Progenitor cell of endocrine pancreas (in vitro differentiated cells): ENCODE measurements around the gene USE1. TPM values are rescaled to one million over a fixed set of nuclear protein-coding genes. Genes with fewer than 3 reads are reported as not detected.

ENCODE experiments used
- DNase-seq: peaks from one replicate; pipeline ENCODE4 v3.0.0; 2021; ENCODE audit warnings: low spot score; ENCODE audit not compliant: unreplicated experiment
- H3K27ac Mint-ChIP-seq: 2 replicates; pipeline ENCODE4 v1.8.0; 2021; ENCODE audit warnings: mild to moderate bottlenecking, moderate library complexity, mixed read lengths
- H3K27me3 Mint-ChIP-seq: 2 replicates; pipeline ENCODE4 v1.8.0; 2021; ENCODE audit warnings: mixed read lengths
- H3K36me3 Mint-ChIP-seq: 2 replicates; pipeline ENCODE4 v1.8.0; 2022; ENCODE audit warnings: mixed read lengths; ENCODE audit not compliant: insufficient read depth
- H3K4me1 Mint-ChIP-seq: 2 replicates; pipeline ENCODE4 v1.8.0; 2021; ENCODE audit warnings: low read depth, mixed read lengths
- H3K4me3 Mint-ChIP-seq: 2 replicates; pipeline ENCODE4 v1.8.0; 2021; ENCODE audit warnings: low read depth, mild to moderate bottlenecking, moderate library complexity, mixed read lengths
- H3K9me3 Mint-ChIP-seq: 2 replicates; pipeline ENCODE4 v1.8.0; 2021; ENCODE audit warnings: low read depth, mixed read lengths
- CTCF ChIP-seq: fragments of 200-600 bp; sonication (generic); IDR thresholded peaks from one replicate; pipeline ENCODE4 v1.5.0; 2021; ENCODE audit warnings: antibody characterized with exemption, mild to moderate bottlenecking; ENCODE audit not compliant: unreplicated experiment
- total RNA-seq: library from RNA; stranded (reverse); gene quantifications from 2 replicates; pipeline ENCODE4 v1.2.1, GENCODE V29; 2021

The USE1 gene
- total RNA-seq, 1 donor from 2014 or later, result 27.2 TPM

- H3K27ac Mint-ChIP-seq, result peak overlapping the region; percentile 99
Measured at GRCh38 chr19:17243211-17243829, 28.2 kb downstream of the USE1 start.

GRCh38 chr19:17243830-17244617 lies 28.9 kb downstream of the USE1 start:
- peak overlapping the region; percentile 99 for H3K27ac Mint-ChIP-seq
- peak; percentile 60 for DNase-seq

More at GRCh38 chr19:17243211-17243829, 28.2 kb downstream of the USE1 start:
- Mint-ChIP-seq H3K27me3 (no peaks in the 10 kb centered on the region), H3K4me1 (peaks cover 50% of the 10 kb centered on the region), H3K9me3 (no peaks in the 10 kb centered on the region), H3K36me3 (peaks cover 4% of the 10 kb centered on the region), H3K4me3 (peak overlapping the region; percentile 99)
- no peak for TF ChIP-seq CTCF
- DNase-seq, result no peak

GRCh38 chr19:17244618-17245534 lies 29.7 kb downstream of the USE1 start:
- peak overlapping the region; percentile 99 for H3K4me3 Mint-ChIP-seq
- no peak for TF ChIP-seq CTCF
- H3K9me3 Mint-ChIP-seq, result no peaks in the 10 kb centered on the region
- H3K27me3 Mint-ChIP-seq, result no peaks in the 10 kb centered on the region
- peaks cover 52% of the 10 kb centered on the region for H3K4me1 Mint-ChIP-seq
- H3K36me3 Mint-ChIP-seq, result peaks cover 3% of the 10 kb centered on the region
- no peak for DNase-seq
- peak overlapping the region; percentile 99 for H3K27ac Mint-ChIP-seq

More at GRCh38 chr19:17243830-17244617, 28.9 kb downstream of the USE1 start:
- no peaks in the 10 kb centered on the region for H3K27me3 Mint-ChIP-seq
- no peak for TF ChIP-seq CTCF
- H3K4me1 Mint-ChIP-seq, result peaks cover 56% of the 10 kb centered on the region
- peak overlapping the region; percentile 99 for H3K4me3 Mint-ChIP-seq
- no peaks in the 10 kb centered on the region for H3K9me3 Mint-ChIP-seq
- H3K36me3 Mint-ChIP-seq, result peaks cover 3% of the 10 kb centered on the region

- peaks cover 47% of the 10 kb centered on the region for H3K4me1 Mint-ChIP-seq
Measured at GRCh38 chr19:17245535-17245984, 30.4 kb downstream of the USE1 start, which contains the start of gene NR2F6. NR2F6 (minus strand) TSS chr19:17245919; CDS start chr19:17245220, 699 bp downstream.

More at GRCh38 chr19:17245535-17245984, 30.4 kb downstream of the USE1 start, which contains the start of gene NR2F6:
- no peak for TF ChIP-seq CTCF
- no peaks in the 10 kb centered on the region for H3K27me3 Mint-ChIP-seq
- no peaks in the 10 kb centered on the region for H3K9me3 Mint-ChIP-seq
- H3K36me3 Mint-ChIP-seq, result peaks cover 1% of the 10 kb centered on the region
- peak within 1 kb of the TSS; percentile 99 for H3K27ac Mint-ChIP-seq
- no peak for DNase-seq
- peak within 1 kb of the TSS; percentile 99 for H3K4me3 Mint-ChIP-seq
